ENCODE data around the gene SLC6A17. TPM values are rescaled to one million over a fixed set of nuclear protein-coding genes. Genes with fewer than 3 reads are reported as not detected.

SLC6A17 gene
- total RNA-seq: not detected

DNA sequence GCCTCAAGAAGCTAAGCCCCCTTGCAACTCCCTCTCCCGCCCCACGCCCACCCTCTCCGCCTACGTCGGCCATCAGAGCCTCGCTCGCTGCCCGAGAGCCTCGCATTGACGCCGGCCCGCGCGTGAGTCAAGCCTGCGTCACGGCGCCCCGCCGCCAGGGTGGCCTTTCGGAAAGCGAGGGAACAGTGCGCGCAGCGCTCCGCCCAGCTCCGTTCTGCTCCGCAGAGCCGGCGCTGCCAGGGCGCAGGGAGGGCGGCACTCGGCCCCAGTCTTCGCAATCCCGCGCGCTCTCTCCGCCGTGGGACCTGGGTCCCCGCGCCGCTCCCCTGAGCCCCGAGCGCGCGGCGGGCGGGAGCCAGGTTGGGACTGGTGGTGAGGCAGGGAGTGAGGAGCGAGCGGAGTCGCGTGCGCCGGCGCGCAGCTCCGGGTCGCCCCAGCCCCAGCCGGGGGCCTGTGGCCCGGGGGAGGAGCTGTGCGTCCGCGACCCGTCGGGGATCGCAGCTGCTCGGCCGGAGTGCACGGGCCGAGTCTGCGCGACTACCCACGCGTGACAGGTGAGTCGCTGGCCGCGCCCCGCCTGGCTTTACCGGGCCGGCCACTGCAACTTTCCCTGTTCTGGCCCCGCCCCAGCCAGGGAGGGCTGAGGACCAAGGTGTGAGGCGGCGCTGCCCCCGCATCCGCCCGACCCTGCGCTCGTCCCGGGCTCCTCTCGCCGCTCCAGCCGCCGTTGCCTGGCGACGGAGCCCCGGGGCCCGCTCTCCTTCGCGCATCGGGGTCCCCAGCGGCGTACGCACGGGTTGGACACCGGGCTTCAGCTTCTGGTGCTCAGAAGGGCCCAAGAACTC, at the start of gene SLC6A17:
TSS of gene SLC6A17 (plus strand) at position 165 of the 845 bp plus-strand sequence. CDS start 16,436 bp downstream, outside the sequence.
- Mint-ChIP-seq H3K27ac (no peak within 1 kb of the TSS), H3K4me1 (no peaks in the 10 kb centered on the region), H3K36me3 (no peaks in the 10 kb centered on the region), H3K9me3 (ENCODE audit: low read depth) (no peaks in the 10 kb centered on the region), H3K27me3 (peaks cover 43% of the 10 kb centered on the region), H3K4me3 (no peak within 1 kb of the TSS)
- CTCF ChIA-PET: interaction anchor here (1.0 kb wide), 1 partner anchor 69 kb away, joined by 3 read pairs; no protein-coding TSS in a partner anchor
- DNase-seq (no peak), ATAC-seq (peak; percentile 45)

DNA sequence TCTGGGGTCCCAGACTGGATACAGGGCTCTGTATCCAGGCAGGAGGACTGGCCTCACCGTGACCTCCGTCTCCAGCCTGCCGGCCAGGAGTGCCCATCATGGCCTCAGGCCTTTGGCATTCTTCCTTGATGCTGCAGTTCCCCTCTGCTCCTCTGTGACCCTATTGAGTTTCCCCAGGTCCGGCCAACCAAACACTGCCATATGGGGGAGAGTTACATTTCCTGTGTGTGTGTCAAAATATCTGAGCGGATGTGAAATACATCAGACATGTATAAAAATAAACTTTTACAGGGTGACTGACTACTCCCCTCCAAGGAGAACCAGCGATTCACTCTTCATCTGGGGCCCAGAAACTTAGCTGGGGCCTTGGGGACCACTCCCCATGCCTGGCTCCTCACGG, 48.2 kb upstream of the SLC6A17 start:
- Mint-ChIP-seq H3K27ac (no peak overlapping the region), H3K36me3 (no peaks in the 10 kb centered on the region)
- CTCF ChIA-PET: interaction anchor here (1.2 to 7.8 kb wide), 3 partner anchors 13 to 15 kb away, joined by 4 to 106 read pairs (median 10); no protein-coding TSS in a partner anchor

DNA sequence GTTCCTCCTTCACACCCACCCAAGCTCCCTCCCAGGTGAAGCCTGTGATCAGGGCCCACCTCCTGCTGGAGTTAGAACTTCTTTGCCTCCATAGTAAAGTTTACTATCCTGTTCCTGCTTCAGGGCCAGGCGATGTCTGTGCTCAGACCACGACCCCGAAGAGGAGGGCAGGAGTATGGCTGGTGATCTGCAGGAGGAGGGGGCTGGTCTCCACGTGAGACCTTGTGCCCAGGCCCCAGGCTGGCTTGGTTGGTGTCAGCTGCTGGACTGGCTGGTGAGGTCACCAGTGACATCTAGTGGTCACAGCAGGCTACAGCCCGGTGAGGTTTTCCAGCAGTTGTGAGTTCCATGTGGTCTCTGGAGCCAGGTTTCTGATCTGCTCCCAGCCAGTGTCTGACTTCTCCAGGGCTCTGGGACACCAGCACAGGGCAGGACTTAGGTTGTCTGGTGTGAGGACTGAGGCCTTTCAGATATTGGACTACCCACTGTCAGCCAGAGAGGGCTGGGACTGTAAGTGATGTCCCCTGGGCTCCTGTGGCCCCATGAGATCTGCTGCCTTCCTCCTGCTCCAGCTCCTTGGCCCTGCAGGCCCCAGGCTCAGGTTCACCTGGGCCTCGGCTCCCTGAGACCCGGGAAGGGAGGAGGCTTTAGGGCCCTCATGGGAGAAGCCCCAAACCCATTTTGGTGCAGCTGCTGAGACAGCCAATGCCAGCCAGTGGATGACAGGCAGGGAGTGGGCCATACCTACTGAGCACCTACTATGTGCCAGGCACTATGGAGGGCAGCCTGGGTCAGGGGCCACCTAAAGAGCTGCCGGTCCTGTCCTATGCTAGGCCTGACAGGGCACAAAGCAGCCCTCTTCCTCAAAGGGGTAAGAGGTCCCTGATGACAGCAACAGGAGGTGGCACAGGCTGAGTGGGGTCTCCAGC, 44.0 kb upstream of the SLC6A17 start:
- H3K27ac Mint-ChIP-seq: no peak overlapping the region
- H3K36me3 Mint-ChIP-seq: no peaks in the 10 kb centered on the region
- ATAC-seq: peak; percentile 84
- DNase-seq: peak; percentile 74
- H3K27me3 Mint-ChIP-seq: peaks cover 23% of the 10 kb centered on the region
- H3K4me3 Mint-ChIP-seq: no peak overlapping the region
- no peaks in the 10 kb centered on the region for H3K4me1 Mint-ChIP-seq
- CTCF ChIA-PET: interaction anchor here (0.6 to 7.8 kb wide), 20 partner anchors 9 to 894 kb away, joined by 3 to 106 read pairs (median 6); partner anchors contain the start of gene STRIP1
- no peaks in the 10 kb centered on the region for H3K9me3 Mint-ChIP-seq (ENCODE audit: low read depth)

More for the DNA sequence above, 48.2 kb upstream of the SLC6A17 start:
- DNase-seq (no peak), ATAC-seq (no peak)
- Mint-ChIP-seq H3K4me3 (no peak overlapping the region), H3K4me1 (no peaks in the 10 kb centered on the region), H3K9me3 (ENCODE audit: low read depth) (no peaks in the 10 kb centered on the region), H3K27me3 (peaks cover 10% of the 10 kb centered on the region)

DNA sequence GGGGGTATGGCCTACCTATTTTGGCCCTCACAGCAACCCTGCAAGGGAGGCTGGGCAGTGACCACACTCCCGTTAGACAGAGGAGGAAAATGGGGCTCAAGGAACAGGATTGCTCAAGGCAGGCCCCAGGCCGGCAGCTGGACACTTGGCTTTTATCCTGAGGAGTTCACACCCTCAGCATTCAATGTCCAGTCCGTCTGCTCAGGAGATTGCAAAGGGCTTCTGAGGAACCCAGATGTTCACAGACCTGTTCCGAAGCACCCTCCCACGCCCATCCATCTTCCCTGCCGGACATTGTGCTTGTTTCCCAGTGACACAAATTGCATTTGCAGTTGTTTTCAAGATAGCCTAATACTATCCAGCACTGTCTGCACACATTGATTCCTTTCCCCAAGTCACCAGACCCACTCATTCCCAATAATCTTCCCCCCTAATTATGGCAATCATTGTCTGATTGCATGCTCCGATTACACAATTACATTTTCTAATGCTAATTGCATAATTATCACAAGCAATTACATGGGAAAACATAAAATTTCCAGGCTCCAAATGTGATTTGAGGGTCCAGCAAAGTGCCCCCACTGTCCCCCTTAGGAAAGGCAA, 42.3 kb upstream of the SLC6A17 start:
- H3K9me3 Mint-ChIP-seq (ENCODE audit: low read depth): no peaks in the 10 kb centered on the region
- no peak overlapping the region for H3K4me3 Mint-ChIP-seq
- no peaks in the 10 kb centered on the region for H3K36me3 Mint-ChIP-seq
- no peak for ATAC-seq
- CTCF ChIA-PET: interaction anchor here (2.8 to 7.8 kb wide), 2 partner anchors 18 to 55 kb away, joined by 29 to 106 read pairs; no protein-coding TSS in a partner anchor
- no peaks in the 10 kb centered on the region for H3K4me1 Mint-ChIP-seq
- DNase-seq: no peak
- peaks cover 28% of the 10 kb centered on the region for H3K27me3 Mint-ChIP-seq
- H3K27ac Mint-ChIP-seq: no peak overlapping the region

DNA sequence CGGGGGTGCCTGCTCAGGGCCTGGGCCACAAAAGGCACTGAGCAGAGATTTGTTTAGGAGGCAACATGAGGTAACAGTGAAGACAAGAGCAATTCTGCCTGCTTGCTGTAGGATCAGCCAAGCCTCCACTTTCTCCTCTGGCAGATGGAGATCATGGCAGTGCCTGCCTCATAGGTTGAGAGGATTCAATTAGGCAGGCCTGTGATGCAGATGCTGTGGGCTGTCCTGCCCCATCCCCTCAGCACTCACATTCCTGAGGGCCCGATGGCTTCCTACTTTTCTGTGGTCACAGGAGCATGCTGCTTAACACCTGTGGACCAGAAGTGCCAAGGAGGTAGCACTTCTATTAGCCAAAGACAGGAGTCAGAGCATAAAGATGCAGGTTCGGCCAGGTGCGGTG, 39.2 kb upstream of the SLC6A17 start:
- ATAC-seq: no peak
- no peaks in the 10 kb centered on the region for H3K4me1 Mint-ChIP-seq

DNA sequence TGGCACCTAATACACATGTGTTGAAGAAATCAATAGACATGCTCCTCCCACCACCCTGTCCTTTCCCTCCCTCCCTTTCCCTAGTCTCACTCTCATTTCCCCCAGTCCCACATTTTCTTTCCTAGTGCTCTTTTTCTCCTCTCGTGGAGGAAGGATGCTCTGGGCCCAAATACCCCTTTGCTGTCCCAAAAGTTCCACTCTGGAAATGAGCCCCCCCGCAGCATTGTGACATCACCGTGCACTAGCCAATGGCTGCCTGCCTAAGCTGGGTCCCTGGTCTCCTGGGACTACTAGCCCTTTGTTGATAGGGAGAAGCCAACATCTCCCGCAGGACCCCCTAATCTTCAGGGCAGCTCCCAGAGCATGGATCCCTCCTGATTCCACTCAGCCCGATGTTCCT, 38.2 kb upstream of the SLC6A17 start, which contains the start of gene UBL4B:
TSS of gene UBL4B (plus strand) at position 301 of the 400 bp plus-strand sequence. CDS start at position 393, 92 bp downstream.
- H3K9me3 Mint-ChIP-seq (ENCODE audit: low read depth): no peaks in the 10 kb centered on the region
- H3K27me3 Mint-ChIP-seq: peaks cover 53% of the 10 kb centered on the region
- H3K4me1 Mint-ChIP-seq: no peaks in the 10 kb centered on the region
- H3K4me3 Mint-ChIP-seq: no peak within 1 kb of the TSS
- H3K27ac Mint-ChIP-seq: no peak within 1 kb of the TSS
- no peaks in the 10 kb centered on the region for H3K36me3 Mint-ChIP-seq
- DNase-seq (no peak), ATAC-seq (no peak)
- CTCF ChIA-PET: no interaction called here

More for the DNA sequence above, 39.2 kb upstream of the SLC6A17 start:
- H3K4me3 Mint-ChIP-seq: no peak overlapping the region
- DNase-seq: no peak
- H3K27me3 Mint-ChIP-seq: peaks cover 46% of the 10 kb centered on the region
- CTCF ChIA-PET: no interaction called here
- no peaks in the 10 kb centered on the region for H3K36me3 Mint-ChIP-seq
- no peak overlapping the region for H3K27ac Mint-ChIP-seq
- no peaks in the 10 kb centered on the region for H3K9me3 Mint-ChIP-seq (ENCODE audit: low read depth)

DNA sequence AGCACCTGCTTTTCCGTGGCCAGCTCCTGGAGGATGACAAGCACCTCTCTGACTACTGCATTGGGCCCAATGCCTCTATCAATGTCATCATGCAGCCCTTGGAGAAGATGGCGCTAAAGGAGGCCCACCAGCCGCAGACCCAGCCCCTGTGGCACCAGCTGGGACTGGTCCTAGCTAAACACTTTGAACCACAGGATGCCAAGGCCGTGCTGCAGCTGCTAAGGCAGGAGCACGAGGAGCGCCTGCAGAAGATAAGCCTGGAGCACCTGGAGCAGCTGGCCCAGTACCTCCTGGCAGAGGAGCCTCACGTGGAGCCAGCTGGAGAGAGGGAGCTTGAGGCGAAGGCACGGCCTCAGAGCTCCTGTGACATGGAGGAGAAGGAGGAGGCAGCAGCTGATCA, 37.6 kb upstream of the SLC6A17 start:
- H3K4me1 Mint-ChIP-seq: no peaks in the 10 kb centered on the region
- CTCF ChIA-PET: interaction anchor here (0.6 kb wide), 1 partner anchor 58 kb away, joined by 3 read pairs; no protein-coding TSS in a partner anchor
- peaks cover 57% of the 10 kb centered on the region for H3K27me3 Mint-ChIP-seq

DNA sequence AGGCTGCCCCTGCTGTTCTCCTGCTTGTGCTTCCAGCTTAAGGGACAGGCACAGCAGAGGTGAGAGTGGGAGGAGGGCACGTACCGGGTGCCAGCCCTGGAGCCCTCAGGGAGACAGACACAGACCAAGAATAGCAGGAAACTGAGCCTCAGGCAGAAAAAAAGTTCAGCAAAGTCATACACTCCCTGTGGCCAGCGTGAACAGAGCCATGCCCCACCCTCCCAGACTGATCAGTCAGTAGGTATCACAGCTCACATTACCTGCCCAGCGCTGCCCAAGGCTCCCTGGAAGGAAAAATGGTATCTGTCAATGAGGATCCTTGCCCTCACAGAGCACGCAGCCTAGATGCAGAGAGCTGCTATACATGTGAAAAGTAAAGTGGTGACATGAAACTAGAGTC, 36.7 kb upstream of the SLC6A17 start:
- Mint-ChIP-seq H3K9me3 (ENCODE audit: low read depth) (no peaks in the 10 kb centered on the region), H3K27ac (no peak overlapping the region), H3K4me1 (no peaks in the 10 kb centered on the region), H3K4me3 (no peak overlapping the region), H3K36me3 (no peaks in the 10 kb centered on the region), H3K27me3 (peaks cover 51% of the 10 kb centered on the region)
- no peak for ATAC-seq
- CTCF ChIA-PET: interaction anchor here (0.8 to 1.3 kb wide), 2 partner anchors 25 to 59 kb away, joined by 3 read pairs; no protein-coding TSS in a partner anchor
- DNase-seq: no peak

More for the DNA sequence above, 37.6 kb upstream of the SLC6A17 start:
- Mint-ChIP-seq H3K9me3 (ENCODE audit: low read depth) (no peaks in the 10 kb centered on the region), H3K27ac (no peak overlapping the region), H3K36me3 (no peaks in the 10 kb centered on the region), H3K4me3 (no peak overlapping the region)
- ATAC-seq (no peak), DNase-seq (no peak)

DNA sequence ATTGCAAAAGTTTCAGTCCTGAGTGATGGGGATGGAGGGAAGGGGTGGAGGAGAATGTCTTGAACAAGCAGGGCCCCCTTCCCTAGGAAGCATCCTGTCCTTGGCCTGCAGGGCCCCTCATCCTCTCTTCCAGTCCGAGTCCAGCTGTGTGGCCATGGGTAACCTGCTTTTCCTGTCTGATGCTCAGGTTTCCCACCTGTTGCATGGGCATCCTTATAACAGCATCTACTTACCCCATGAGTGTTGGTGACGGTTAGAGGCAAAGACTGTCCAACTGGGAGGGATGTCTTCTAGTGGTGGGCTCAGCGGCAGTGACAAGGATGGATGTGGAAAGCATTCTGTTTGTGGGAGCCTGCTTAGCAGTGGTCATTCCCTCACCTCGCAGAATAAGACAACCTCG, 36.1 kb upstream of the SLC6A17 start:
- CTCF ChIA-PET: interaction anchor here (0.8 to 1.3 kb wide), 3 partner anchors 8 to 60 kb away, joined by 3 to 5 read pairs (median 3); no protein-coding TSS in a partner anchor
- no peak overlapping the region for H3K4me3 Mint-ChIP-seq
- no peaks in the 10 kb centered on the region for H3K9me3 Mint-ChIP-seq (ENCODE audit: low read depth)
- DNase-seq: no peak
- peaks cover 49% of the 10 kb centered on the region for H3K27me3 Mint-ChIP-seq
- H3K4me1 Mint-ChIP-seq: no peaks in the 10 kb centered on the region
- ATAC-seq: no peak
- H3K36me3 Mint-ChIP-seq: no peaks in the 10 kb centered on the region
- H3K27ac Mint-ChIP-seq: no peak overlapping the region

DNA sequence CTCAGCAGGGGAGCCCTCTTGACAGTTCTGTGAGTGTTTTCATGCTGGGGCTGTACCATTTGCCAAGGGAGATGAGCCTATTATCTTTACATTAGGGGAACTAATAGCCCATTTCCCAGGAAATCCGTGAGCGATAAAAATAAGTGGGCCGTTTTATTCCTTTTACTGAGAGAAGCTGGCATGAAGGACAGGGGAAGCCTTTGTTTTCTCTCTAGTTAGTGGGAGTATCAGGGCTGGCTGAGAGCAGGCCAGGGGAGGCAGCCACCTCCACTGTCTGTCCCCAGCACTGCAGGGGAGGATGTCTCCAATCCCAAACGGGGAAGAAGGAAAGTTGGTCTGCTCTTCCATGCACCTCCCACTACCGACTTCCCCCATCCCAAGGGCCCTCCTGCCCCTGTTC, 35.5 kb upstream of the SLC6A17 start:
- Mint-ChIP-seq H3K9me3 (ENCODE audit: low read depth) (no peaks in the 10 kb centered on the region), H3K4me3 (no peak overlapping the region), H3K27me3 (peaks cover 45% of the 10 kb centered on the region), H3K4me1 (no peaks in the 10 kb centered on the region), H3K27ac (no peak overlapping the region), H3K36me3 (no peaks in the 10 kb centered on the region)
- no peak for ATAC-seq
- CTCF ChIA-PET: interaction anchor here (0.6 to 1.1 kb wide), 2 partner anchors 9 to 897 kb away, joined by 3 to 5 read pairs; no protein-coding TSS in a partner anchor
- no peak for DNase-seq

DNA sequence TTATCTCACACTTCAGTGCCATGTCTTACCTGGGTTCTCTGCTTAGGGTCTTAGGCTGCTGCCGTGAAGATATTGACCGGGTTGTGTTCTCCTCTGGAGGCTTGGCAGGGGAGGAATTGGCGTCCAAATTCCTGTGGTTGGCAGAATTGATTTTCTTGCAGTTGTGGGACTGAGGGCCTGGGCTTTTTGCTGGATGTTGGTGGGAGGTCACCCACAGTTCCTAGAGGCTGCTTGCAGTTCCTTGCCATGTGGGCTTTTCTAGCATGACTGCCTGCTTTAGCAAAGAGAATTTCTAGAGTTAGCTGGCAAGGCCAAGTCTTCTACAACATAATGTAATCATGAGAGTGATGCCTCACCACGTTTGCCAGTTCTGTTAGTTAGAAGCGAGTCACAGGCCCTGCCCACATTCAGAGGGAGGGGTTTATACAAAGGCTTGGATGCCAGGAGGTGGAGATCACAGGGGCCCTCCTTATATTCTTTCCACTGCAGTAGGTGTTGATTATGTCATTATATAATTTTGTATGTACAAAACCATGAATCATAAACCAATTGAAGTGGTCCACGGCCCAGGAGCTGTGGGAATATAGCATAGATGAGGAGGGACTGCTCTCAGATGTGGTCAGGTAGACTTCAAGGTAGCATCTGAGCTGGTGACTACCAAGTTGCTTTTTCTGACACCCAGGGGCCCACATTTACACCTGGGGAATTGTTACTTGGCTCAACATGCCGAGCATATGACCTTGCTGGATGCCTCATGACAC, 31.5 kb upstream of the SLC6A17 start:
- Mint-ChIP-seq H3K9me3 (ENCODE audit: low read depth) (peaks cover 4% of the 10 kb centered on the region), H3K27ac (no peak overlapping the region), H3K27me3 (peaks cover 35% of the 10 kb centered on the region), H3K4me3 (no peak overlapping the region), H3K36me3 (peaks cover 4% of the 10 kb centered on the region), H3K4me1 (no peaks in the 10 kb centered on the region)
- DNase-seq (no peak), ATAC-seq (no peak)
- CTCF ChIA-PET: interaction anchor here (0.6 to 3.4 kb wide), 2 partner anchors 64 to 1458 kb away, joined by 3 to 11 read pairs; partner anchors contain the start of gene HENMT1

DNA sequence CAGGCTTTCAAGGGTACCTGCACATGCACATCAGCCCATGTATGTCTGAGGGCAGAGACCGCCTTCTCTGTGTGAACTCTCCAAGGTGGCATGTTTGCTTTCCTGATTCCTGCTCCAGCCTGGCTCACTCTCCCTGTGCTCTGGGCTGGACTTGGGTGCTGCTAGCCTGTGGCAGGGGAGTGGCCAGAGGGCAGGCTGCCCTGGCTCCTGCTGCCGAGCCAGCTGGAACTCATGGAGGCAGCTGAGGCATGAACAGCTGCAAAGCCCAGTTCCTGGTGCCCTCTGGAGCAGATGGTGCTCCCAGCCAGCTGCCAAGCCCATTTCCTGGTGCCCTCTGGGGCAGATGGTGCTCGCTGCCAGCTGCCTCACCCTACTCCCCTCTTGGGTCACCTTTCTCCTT, 30.5 kb upstream of the SLC6A17 start:
- DNase-seq: no peak
- Mint-ChIP-seq H3K4me3 (no peak overlapping the region), H3K36me3 (peaks cover 4% of the 10 kb centered on the region), H3K27ac (no peak overlapping the region), H3K4me1 (no peaks in the 10 kb centered on the region), H3K27me3 (peaks cover 34% of the 10 kb centered on the region), H3K9me3 (ENCODE audit: low read depth) (peaks cover 4% of the 10 kb centered on the region)
- CTCF ChIA-PET: no interaction called here
- ATAC-seq: no peak
